OCI-LY3 (cell line): ENCODE data around the gene FSCN2.

Experiments used
- CTCF ChIP-seq: fragments of 200-600, 300-600 bp; sonication (generic); IDR thresholded peaks from 2 replicates; pipeline ENCODE4 v1.5.1; 2014; ENCODE audit warnings: antibody characterized with exemption, low read length, low read depth
- EZH2phosphoT487 ChIP-seq: fragments of 200-600 bp; shearing (Covaris generic); IDR thresholded peaks from 2 replicates; pipeline ENCODE4 v1.6.1; 2018; ENCODE audit warnings: antibody characterized with exemption, mixed run types, low read depth

GRCh38 chr17:81558115-81558468, 29.9 kb downstream of the FSCN2 start:
- TF ChIP-seq CTCF (no peak), EZH2phosphoT487 (no peak)
